ENCODE data around the gene PDS5B. TPM values are rescaled to one million over a fixed set of nuclear protein-coding genes. Genes with fewer than 3 reads are reported as not detected.

Gene PDS5B
- total RNA-seq, 2 donors from 2014 or later, result 19.2 to 20.8 TPM

DNA sequence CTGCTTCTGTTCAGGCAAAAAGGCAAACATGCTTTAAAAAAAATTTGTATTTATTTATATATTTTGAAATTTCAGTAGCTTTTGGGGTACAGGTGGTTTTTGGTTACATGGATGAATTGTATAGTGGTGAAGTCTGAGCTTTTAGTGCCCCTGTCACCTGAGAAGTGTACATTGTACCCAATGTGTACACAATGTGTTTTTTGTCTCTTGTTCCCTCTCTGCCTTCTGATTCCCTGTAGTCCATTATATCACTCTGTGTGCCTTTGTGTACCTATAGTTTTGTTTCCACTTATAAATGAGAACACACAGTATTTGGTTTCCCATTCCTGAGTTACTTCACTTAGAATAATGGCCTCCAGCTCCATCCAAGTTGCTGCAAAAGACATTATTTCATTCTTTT lies 77.4 kb downstream of the PDS5B start:
- Histone ChIP-seq H3K9me3 (no peaks in the 10 kb centered on the region), H3K4me1 (no peaks in the 10 kb centered on the region), H3K36me3 (replicated peaks in 1 of 2; ENCODE audit: insufficient read depth in 1 of 2, low read depth in 2 of 2) (no peaks in the 10 kb centered on the region), H3K4me3 (no peak overlapping the region), H3K27me3 (no peaks in the 10 kb centered on the region), H3K27ac (no peak overlapping the region)
- DNase-seq (no peak), ATAC-seq (no peak)
- TF ChIP-seq POLR2A (IDR thresholded peaks at IDR 0.05) (no peak), CTCF (IDR thresholded peaks at IDR 0.05) (no peak)
- intact Hi-C loops (cut with DNase I), result no loop called here

DNA sequence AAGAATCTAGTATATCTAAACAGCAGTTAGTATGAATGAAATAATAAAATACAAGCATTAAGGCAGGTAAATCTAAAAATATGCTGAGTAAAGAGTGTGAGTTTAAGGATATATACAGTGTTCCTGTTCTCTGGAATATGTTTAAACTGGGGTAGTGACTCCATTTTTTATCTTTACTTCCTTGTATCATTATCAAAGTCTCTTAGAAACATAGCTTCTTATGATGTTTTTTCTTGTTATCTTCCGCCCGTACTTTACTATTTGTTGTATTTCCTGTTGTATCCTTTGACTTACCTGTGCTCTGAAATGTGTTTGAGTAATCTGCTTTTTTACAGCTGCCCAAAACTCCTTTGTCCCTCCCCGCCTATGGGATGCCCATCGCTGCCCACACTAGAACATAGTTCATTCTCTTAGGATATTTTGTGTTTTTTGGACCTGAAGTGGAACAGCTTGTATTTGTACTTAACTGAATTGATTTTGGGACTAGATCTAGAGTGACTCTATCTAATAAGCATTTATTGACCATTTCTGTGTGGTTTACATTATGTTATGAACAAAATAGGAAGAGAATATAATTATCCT lies 80.8 kb downstream of the PDS5B start:
- intact Hi-C loops (cut with DNase I), result no loop called here
- no peak for ATAC-seq
- H3K9me3 ChIP-seq, result no peaks in the 10 kb centered on the region

GRCh38 chr13:32669030-32669646 lies 82.9 kb downstream of the PDS5B start:
- intact Hi-C loops (cut with DNase I), result no loop called here
- DNase-seq (peak in 1 of 4 donors; percentile 25), ATAC-seq (no peak)
- H3K9me3 ChIP-seq, result no peaks in the 10 kb centered on the region
- no peaks in the 10 kb centered on the region for H3K4me1 ChIP-seq
- no peaks in the 10 kb centered on the region for H3K36me3 ChIP-seq (replicated peaks in 1 of 2; ENCODE audit: insufficient read depth in 1 of 2, low read depth in 2 of 2)
- no peak overlapping the region for H3K27ac ChIP-seq
- H3K4me3 ChIP-seq, result no peak overlapping the region
- no peak for TF ChIP-seq POLR2A (IDR thresholded peaks at IDR 0.05)
- peak; percentile 28 to 70 (median 56) for TF ChIP-seq CTCF (IDR thresholded peaks at IDR 0.05)
- 59 to 65% methylated on average over 3 of the region's 3 CpGs for WGBS, 2 donors
- no peaks in the 10 kb centered on the region for H3K27me3 ChIP-seq

More for the DNA sequence above, 80.8 kb downstream of the PDS5B start:
- Histone ChIP-seq H3K4me1 (no peaks in the 10 kb centered on the region), H3K27me3 (no peaks in the 10 kb centered on the region), H3K4me3 (no peak overlapping the region), H3K36me3 (replicated peaks in 1 of 2; ENCODE audit: insufficient read depth in 1 of 2, low read depth in 2 of 2) (no peaks in the 10 kb centered on the region), H3K27ac (no peak overlapping the region)
- no peak for TF ChIP-seq POLR2A (IDR thresholded peaks at IDR 0.05)
- no peak for TF ChIP-seq CTCF (IDR thresholded peaks at IDR 0.05)
- no peak for DNase-seq
- WGBS, 2 donors, result 72 to 80% methylated on average over 4 of the region's 4 CpGs

DNA sequence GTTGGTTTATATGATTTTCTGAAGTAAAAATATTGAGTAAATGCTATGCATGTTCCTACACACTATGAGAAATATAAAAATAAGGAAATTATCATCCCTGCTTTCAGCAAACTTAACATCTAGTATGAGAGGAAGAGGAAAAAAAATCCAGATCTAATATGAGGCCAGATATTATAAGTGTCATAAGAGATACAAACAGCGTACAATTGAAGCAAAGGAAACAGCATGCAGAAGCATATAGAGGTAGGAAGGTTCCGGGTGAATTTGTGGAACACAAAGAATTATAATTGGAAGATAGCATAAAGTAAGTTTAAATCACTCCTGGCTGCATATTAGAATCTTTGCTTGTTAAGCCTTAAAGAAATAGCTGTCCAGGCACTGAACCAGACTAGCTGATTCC lies 88.3 kb downstream of the PDS5B start:
- DNase-seq (no peak), ATAC-seq (no peak)
- no peaks in the 10 kb centered on the region for H3K9me3 ChIP-seq
- H3K4me1 ChIP-seq, result no peaks in the 10 kb centered on the region
- TF ChIP-seq POLR2A (IDR thresholded peaks at IDR 0.05) (no peak), CTCF (IDR thresholded peaks at IDR 0.05) (no peak)
- 97% methylated on average over 2 of the region's 2 CpGs for WGBS, 2 donors
- H3K27me3 ChIP-seq, result no peaks in the 10 kb centered on the region
- no peak overlapping the region for H3K27ac ChIP-seq
- intact Hi-C loops (cut with DNase I), result no loop called here
- H3K36me3 ChIP-seq (replicated peaks in 1 of 2; ENCODE audit: insufficient read depth in 1 of 2, low read depth in 2 of 2), result no peaks in the 10 kb centered on the region
- no peak overlapping the region for H3K4me3 ChIP-seq

- TF ChIP-seq POLR2A (IDR thresholded peaks at IDR 0.05) (no peak), CTCF (IDR thresholded peaks at IDR 0.05) (no peak)
- no peak for ATAC-seq
- H3K27me3 ChIP-seq, result no peaks in the 10 kb centered on the region
- no peaks in the 10 kb centered on the region for H3K4me1 ChIP-seq
- no peak for DNase-seq
- no peaks in the 10 kb centered on the region for H3K9me3 ChIP-seq
- H3K27ac ChIP-seq, result no peak overlapping the region
- H3K36me3 ChIP-seq (replicated peaks in 1 of 2; ENCODE audit: insufficient read depth in 1 of 2, low read depth in 2 of 2), result no peaks in the 10 kb centered on the region
- WGBS, 2 donors, result 93 to 97% methylated on average over 4 of the region's 4 CpGs
- intact Hi-C loops (cut with DNase I), result no loop called here
- H3K4me3 ChIP-seq, result no peak overlapping the region
Observed at GRCh38 chr13:32676242-32676641, 90.0 kb downstream of the PDS5B start.
